ENCODE data around the gene FAT1.

DNA sequence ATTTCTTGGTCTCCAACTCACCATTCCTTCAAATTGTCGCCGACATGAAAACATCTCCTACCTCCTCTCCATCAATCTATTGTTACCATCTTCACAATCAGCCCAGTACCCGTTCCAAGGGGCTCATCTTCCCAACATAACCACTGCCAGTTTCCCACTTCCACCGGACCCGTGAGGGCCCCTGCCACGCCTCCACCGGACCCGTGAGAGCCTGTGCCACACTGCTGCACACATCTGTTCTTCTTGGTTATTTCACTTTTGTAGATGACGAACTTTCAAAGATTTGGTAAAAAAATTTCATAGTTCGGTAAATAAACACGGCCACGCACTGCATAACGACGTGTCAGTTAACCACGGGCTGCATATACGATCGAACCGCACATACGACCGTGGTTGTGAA is 65.0 kb downstream of the FAT1 start:
- TF ChIP-seq POLR2A (IDR thresholded peaks at IDR 0.05; ENCODE audit: low read depth, low read length), result no peak
- TF ChIP-seq POLR2AphosphoS5 (IDR thresholded peaks at IDR 0.05; ENCODE audit: low read depth, low read length), result no peak
- TF ChIP-seq TAF1 (IDR thresholded peaks at IDR 0.05; ENCODE audit: borderline replicate concordance, low read depth, low read length), result no peak
